ENCODE results near the gene PIGU.

The PIGU gene

GRCh38 chr20:34528921-34529297 lies 148.0 kb downstream of the PIGU start:
- Histone ChIP-seq H3K79me1 (replicated peaks; ENCODE audit: low read length, poor library complexity, severe bottlenecking) (peaks cover 44% of the 10 kb centered on the region), H3K9me3 (ENCODE audit: control insufficient read depth, low read length) (no peaks in the 10 kb centered on the region), H2BK12ac (ENCODE audit: low read length in 2 of 2) (no peak overlapping the region), H2BK5ac (ENCODE audit: low read depth, low read length, poor library complexity, severe bottlenecking) (no peak overlapping the region), H3K4me3 (ENCODE audit: insufficient read depth in 1 of 2, low read depth in 1 of 2, low read length in 2 of 2) (no peak overlapping the region), H2AFZ (ENCODE audit: low read depth, low read length) (no peak overlapping the region), H3K23ac (ENCODE audit: low read length in 2 of 2) (no peak overlapping the region), H3K27me3 (ENCODE audit: control insufficient read depth in 1 of 2, insufficient read depth in 1 of 2, low read length in 2 of 2) (no peaks in the 10 kb centered on the region), H3K4me1 (ENCODE audit: control insufficient read depth, insufficient read depth, low read depth, low read length) (peaks cover 33% of the 10 kb centered on the region), H4K8ac (ENCODE audit: low read length) (no peak overlapping the region), H3K14ac (ENCODE audit: low read length in 2 of 2) (no peak overlapping the region), H3K27ac (ENCODE audit: low read length, poor library complexity, severe bottlenecking) (no peak overlapping the region), H3K36me3 (ENCODE audit: control insufficient read depth in 1 of 2, insufficient read depth in 2 of 2, low read depth in 1 of 2, low read length in 2 of 2) (peaks cover 59 to 73% of the 10 kb centered on the region in 2 experiments), H3K4ac (ENCODE audit: low read depth in 1 of 2, low read length in 2 of 2) (no peak overlapping the region), H3K18ac (ENCODE audit: low read depth in 1 of 2, low read length in 2 of 2) (peak overlapping the region in 1 of 2 experiments; percentile 5), H4K91ac (ENCODE audit: low read length) (no peak overlapping the region), H2BK120ac (ENCODE audit: low read depth, low read length) (no peak overlapping the region), H3K9ac (ENCODE audit: low read length) (no peak overlapping the region), H2BK15ac (ENCODE audit: low read depth, poor library complexity, severe bottlenecking) (no peak overlapping the region), H3K4me2 (ENCODE audit: low read length, poor library complexity, severe bottlenecking) (no peak overlapping the region), H2AK5ac (ENCODE audit: low read length, severe bottlenecking) (peak overlapping the region; percentile 10)
- 85% methylated on average over 5 of the region's 5 CpGs for WGBS
- DNase-seq, result no peak

GRCh38 chr20:34527016-34527415 lies 149.9 kb downstream of the PIGU start:
- Histone ChIP-seq H3K27ac (ENCODE audit: low read length, poor library complexity, severe bottlenecking) (peak overlapping the region; percentile 55), H2AFZ (ENCODE audit: low read depth, low read length) (no peak overlapping the region), H3K14ac (ENCODE audit: low read length in 2 of 2) (no peak overlapping the region), H2BK12ac (ENCODE audit: low read length in 2 of 2) (no peak overlapping the region), H3K27me3 (ENCODE audit: control insufficient read depth in 1 of 2, insufficient read depth in 1 of 2, low read length in 2 of 2) (no peaks in the 10 kb centered on the region), H3K23ac (ENCODE audit: low read length in 2 of 2) (no peak overlapping the region), H3K4me2 (ENCODE audit: low read length, poor library complexity, severe bottlenecking) (no peak overlapping the region), H3K18ac (ENCODE audit: low read depth in 1 of 2, low read length in 2 of 2) (no peak overlapping the region), H2BK15ac (ENCODE audit: low read depth, poor library complexity, severe bottlenecking) (no peak overlapping the region), H3K4me3 (ENCODE audit: insufficient read depth in 1 of 2, low read depth in 1 of 2, low read length in 2 of 2) (peak overlapping the region in 1 of 2 experiments; percentile 29), H3K9ac (ENCODE audit: low read length) (peak overlapping the region; percentile 75), H3K79me1 (replicated peaks; ENCODE audit: low read length, poor library complexity, severe bottlenecking) (peaks cover 36% of the 10 kb centered on the region), H3K4me1 (ENCODE audit: control insufficient read depth, insufficient read depth, low read depth, low read length) (peaks cover 37% of the 10 kb centered on the region), H3K4ac (ENCODE audit: low read depth in 1 of 2, low read length in 2 of 2) (no peak overlapping the region), H2BK5ac (ENCODE audit: low read depth, low read length, poor library complexity, severe bottlenecking) (no peak overlapping the region), H3K9me3 (ENCODE audit: control insufficient read depth, low read length) (no peaks in the 10 kb centered on the region), H2BK120ac (ENCODE audit: low read depth, low read length) (no peak overlapping the region), H2AK5ac (ENCODE audit: low read length, severe bottlenecking) (peak overlapping the region; percentile 90), H3K36me3 (ENCODE audit: control insufficient read depth in 1 of 2, insufficient read depth in 2 of 2, low read depth in 1 of 2, low read length in 2 of 2) (peaks cover 48 to 68% of the 10 kb centered on the region in 2 experiments), H4K91ac (ENCODE audit: low read length) (no peak overlapping the region), H4K8ac (ENCODE audit: low read length) (no peak overlapping the region)
- WGBS, result 95% methylated on average over 10 of the region's 10 CpGs
- no peak for DNase-seq

- H2BK5ac ChIP-seq (ENCODE audit: low read depth, low read length, poor library complexity, severe bottlenecking), result no peak overlapping the region
- no peak overlapping the region for H4K91ac ChIP-seq (ENCODE audit: low read length)
- peak overlapping the region in 1 of 2 experiments; percentile 29 for H3K4me3 ChIP-seq (ENCODE audit: insufficient read depth in 1 of 2, low read depth in 1 of 2, low read length in 2 of 2)
- no peak overlapping the region for H3K4ac ChIP-seq (ENCODE audit: low read depth in 1 of 2, low read length in 2 of 2)
- H2BK120ac ChIP-seq (ENCODE audit: low read depth, low read length), result no peak overlapping the region
- no peak overlapping the region for H2AK5ac ChIP-seq (ENCODE audit: low read length, severe bottlenecking)
- H2BK12ac ChIP-seq (ENCODE audit: low read length in 2 of 2), result no peak overlapping the region
- no peaks in the 10 kb centered on the region for H3K27me3 ChIP-seq (ENCODE audit: control insufficient read depth in 1 of 2, insufficient read depth in 1 of 2, low read length in 2 of 2)
- H3K36me3 ChIP-seq (ENCODE audit: control insufficient read depth in 1 of 2, insufficient read depth in 2 of 2, low read depth in 1 of 2, low read length in 2 of 2), result peaks cover 45 to 66% of the 10 kb centered on the region in 2 experiments
- H3K9me3 ChIP-seq (ENCODE audit: control insufficient read depth, low read length), result no peaks in the 10 kb centered on the region
- no peak overlapping the region for H2AFZ ChIP-seq (ENCODE audit: low read depth, low read length)
- peaks cover 31% of the 10 kb centered on the region for H3K79me1 ChIP-seq (replicated peaks; ENCODE audit: low read length, poor library complexity, severe bottlenecking)
- no peak overlapping the region for H3K18ac ChIP-seq (ENCODE audit: low read depth in 1 of 2, low read length in 2 of 2)
- peak; percentile 39 for DNase-seq
- no peak overlapping the region for H3K4me2 ChIP-seq (ENCODE audit: low read length, poor library complexity, severe bottlenecking)
- H3K4me1 ChIP-seq (ENCODE audit: control insufficient read depth, insufficient read depth, low read depth, low read length), result peaks cover 35% of the 10 kb centered on the region
- peak overlapping the region; percentile 75 for H3K9ac ChIP-seq (ENCODE audit: low read length)
- H4K8ac ChIP-seq (ENCODE audit: low read length), result no peak overlapping the region
- H3K14ac ChIP-seq (ENCODE audit: low read length in 2 of 2), result no peak overlapping the region
- no peak overlapping the region for H2BK15ac ChIP-seq (ENCODE audit: low read depth, poor library complexity, severe bottlenecking)
- no peak overlapping the region for H3K23ac ChIP-seq (ENCODE audit: low read length in 2 of 2)
- peak overlapping the region; percentile 68 for H3K27ac ChIP-seq (ENCODE audit: low read length, poor library complexity, severe bottlenecking)
- WGBS, result 69% methylated on average over 2 of the region's 5 CpGs
Measured at GRCh38 chr20:34526466-34526865, 150.4 kb downstream of the PIGU start.

- H4K8ac ChIP-seq (ENCODE audit: low read length), result no peak overlapping the region
- H2AK5ac ChIP-seq (ENCODE audit: low read length, severe bottlenecking), result peak overlapping the region; percentile 49
- H3K27ac ChIP-seq (ENCODE audit: low read length, poor library complexity, severe bottlenecking), result peak overlapping the region; percentile 68
- no peak overlapping the region for H2AFZ ChIP-seq (ENCODE audit: low read depth, low read length)
- 5% methylated on average over 13 of the region's 14 CpGs for WGBS
- H3K9ac ChIP-seq (ENCODE audit: low read length), result peak overlapping the region; percentile 75
- H3K4ac ChIP-seq (ENCODE audit: low read depth in 1 of 2, low read length in 2 of 2), result peak overlapping the region in 1 of 2 experiments; percentile 47
- peak; percentile 98 for DNase-seq
- no peak overlapping the region for H2BK120ac ChIP-seq (ENCODE audit: low read depth, low read length)
- H2BK15ac ChIP-seq (ENCODE audit: low read depth, poor library complexity, severe bottlenecking), result no peak overlapping the region
- H2BK5ac ChIP-seq (ENCODE audit: low read depth, low read length, poor library complexity, severe bottlenecking), result no peak overlapping the region
- H2BK12ac ChIP-seq (ENCODE audit: low read length in 2 of 2), result peak overlapping the region in 1 of 2 experiments; percentile 26
- peak overlapping the region; percentile 40 to 80 for H3K18ac ChIP-seq (ENCODE audit: low read depth in 1 of 2, low read length in 2 of 2)
- peak overlapping the region in 1 of 2 experiments; percentile 29 for H3K4me3 ChIP-seq (ENCODE audit: insufficient read depth in 1 of 2, low read depth in 1 of 2, low read length in 2 of 2)
- H3K27me3 ChIP-seq (ENCODE audit: control insufficient read depth in 1 of 2, insufficient read depth in 1 of 2, low read length in 2 of 2), result no peaks in the 10 kb centered on the region
- H3K4me1 ChIP-seq (ENCODE audit: control insufficient read depth, insufficient read depth, low read depth, low read length), result peaks cover 35% of the 10 kb centered on the region
- peaks cover 27% of the 10 kb centered on the region for H3K79me1 ChIP-seq (replicated peaks; ENCODE audit: low read length, poor library complexity, severe bottlenecking)
- no peak overlapping the region for H3K23ac ChIP-seq (ENCODE audit: low read length in 2 of 2)
- H3K36me3 ChIP-seq (ENCODE audit: control insufficient read depth in 1 of 2, insufficient read depth in 2 of 2, low read depth in 1 of 2, low read length in 2 of 2), result peaks cover 45 to 66% of the 10 kb centered on the region in 2 experiments
- H3K9me3 ChIP-seq (ENCODE audit: control insufficient read depth, low read length), result no peaks in the 10 kb centered on the region
- H4K91ac ChIP-seq (ENCODE audit: low read length), result peak overlapping the region; percentile 69
- H3K14ac ChIP-seq (ENCODE audit: low read length in 2 of 2), result no peak overlapping the region
- peak overlapping the region; percentile 38 for H3K4me2 ChIP-seq (ENCODE audit: low read length, poor library complexity, severe bottlenecking)
Measured at GRCh38 chr20:34525709-34526416, 151.0 kb downstream of the PIGU start.
